WTC11 (cell line): ENCODE results near the gene NDUFS6.

Source experiments
- ATF3 ChIP-seq: sonication (generic); formaldehyde crosslinking; conservative IDR thresholded peaks from 2 replicates; pipeline ENCODE4 v1.8.1; 2022; ENCODE audit warnings: mild to moderate bottlenecking, missing genetic modification reagents
- CTCF ChIP-seq: fragments of 200-600 bp; IDR thresholded peaks from 2 replicates; pipeline ENCODE4 v1.8.0; 2022; ENCODE audit warnings: antibody characterized with exemption
- E2F1 ChIP-seq: sonication (generic); formaldehyde crosslinking; IDR thresholded peaks from 2 replicates; pipeline ENCODE4 v1.8.0; 2022; ENCODE audit warnings: mild to moderate bottlenecking, missing genetic modification reagents
- FOXP4 ChIP-seq: sonication (generic); formaldehyde crosslinking; IDR thresholded peaks from 2 replicates; pipeline ENCODE4 v1.8.0; 2022; ENCODE audit warnings: mild to moderate bottlenecking, missing genetic modification reagents
- GTF2I ChIP-seq: fragments of 250-450 bp; sonication (Bioruptor Pico); conservative IDR thresholded peaks from 2 replicates; pipeline ENCODE4 v1.4.0; 2021; ENCODE audit warnings: mild to moderate bottlenecking
- HMGA2 ChIP-seq: fragments of 250-450 bp; sonication (Bioruptor Pico); IDR thresholded peaks from 2 replicates; pipeline ENCODE4 v1.4.0; 2021; ENCODE audit warnings: mild to moderate bottlenecking, moderate library complexity
- HMGXB4 ChIP-seq: sonication (generic); formaldehyde crosslinking; IDR thresholded peaks from 2 replicates; pipeline ENCODE4 v1.8.1; 2023; ENCODE audit warnings: mild to moderate bottlenecking, moderate library complexity, missing genetic modification reagents
- SMAD3 ChIP-seq: sonication (generic); formaldehyde crosslinking; IDR thresholded peaks from 2 replicates; pipeline ENCODE4 v1.8.0; 2022; ENCODE audit warnings: missing genetic modification reagents, mild to moderate bottlenecking, borderline replicate concordance
- STAT6 ChIP-seq: sonication (generic); formaldehyde crosslinking; conservative IDR thresholded peaks from 2 replicates; pipeline ENCODE4 v1.8.1; 2023; ENCODE audit warnings: mild to moderate bottlenecking, low read depth, missing genetic modification reagents, moderate library complexity
- USF1 ChIP-seq: sonication (generic); formaldehyde crosslinking; IDR thresholded peaks from 2 replicates; pipeline ENCODE4 v1.8.0; 2022; ENCODE audit warnings: mild to moderate bottlenecking, missing genetic modification reagents
- ZNF512 ChIP-seq: sonication (generic); formaldehyde crosslinking; IDR thresholded peaks from 2 replicates; pipeline ENCODE4 v1.8.1; 2022; ENCODE audit warnings: missing genetic modification reagents, borderline replicate concordance

GRCh38 chr5:1819458-1819857, 18.3 kb downstream of the NDUFS6 start:
- TF ChIP-seq CTCF (no peak), SMAD3 (CRISPR knock-in tag) (no peak), HMGXB4 (CRISPR knock-in tag) (no peak), USF1 (CRISPR knock-in tag) (no peak), FOXP4 (CRISPR knock-in tag) (no peak), E2F1 (CRISPR knock-in tag) (no peak), STAT6 (CRISPR knock-in tag) (no peak), ATF3 (CRISPR knock-in tag) (no peak), ZNF512 (CRISPR knock-in tag) (no peak), GTF2I (CRISPR knock-in tag) (no peak), HMGA2 (CRISPR knock-in tag) (no peak)
